CD4-positive, alpha-beta T cell (primary cell): ENCODE results near the gene RAD9A. TPM values are rescaled to one million over a fixed set of nuclear protein-coding genes. Genes with fewer than 3 reads are reported as not detected.

Experiments
- ATAC-seq: fragments of 200-7000 bp; cut with Tn5 transposase; one replicate; pipeline ENCODE4 v1.10.0; 2022; ENCODE audit warnings: mild to moderate bottlenecking; ENCODE audit not compliant: poor library complexity
- CTCF ChIA-PET: fragments of 350-600 bp; sonication (Branson Sonifier 250); formaldehyde crosslinking; loops from one replicate; lab custom pipeline; 2021; ENCODE audit warnings: antibody characterized with exemption, inconsistent platforms; lab: Charles Lee
- POLR2A ChIA-PET: fragments of 350-600 bp; sonication (Branson Sonifier 250); formaldehyde crosslinking; loops from one replicate; lab custom pipeline; 2021; ENCODE audit warnings: antibody characterized with exemption, inconsistent platforms; lab: Charles Lee
- DNase-seq, 14 experiments: peaks; one replicate each; pipeline ENCODE4 v3.0.0-alpha.2; 2013 to 2020; ENCODE audit warnings: mixed read lengths in 2 of 14
- H3K27ac ChIP-seq, 2 donors: one replicate each; pipeline versions ENCODE4 v1.5.1 to v1.7.0; 2013; ENCODE audit warnings: low read length in 2 of 2, low read depth in 1 of 2, mild to moderate bottlenecking in 1 of 2
- H3K27me3 ChIP-seq, 2 experiments: 1 replicate in 1 of 2; 2 replicates in 1 of 2; pipeline versions ENCODE4 v1.6.1 to v1.7.0; 2013; ENCODE audit warnings: low read length in 2 of 2, control low read depth in 1 of 2, mild to moderate bottlenecking in 1 of 2, moderate library complexity in 1 of 2; ENCODE audit not compliant: insufficient read depth in 2 of 2, control insufficient read depth in 1 of 2
- H3K36me3 ChIP-seq: one replicate; pipeline ENCODE4 v1.6.1; 2013; ENCODE audit warnings: low read length, control low read depth; ENCODE audit not compliant: insufficient read depth
- H3K4me1 ChIP-seq: one replicate; pipeline ENCODE4 v1.6.1; 2013; ENCODE audit warnings: low read length, control low read depth; ENCODE audit not compliant: insufficient read depth
- H3K4me3 ChIP-seq: one replicate; pipeline ENCODE4 v1.5.1; 2013; ENCODE audit warnings: mild to moderate bottlenecking, low read length, moderate library complexity
- H3K9me3 ChIP-seq, 2 experiments: 1 replicate in 1 of 2; 2 replicates in 1 of 2; pipeline versions ENCODE4 v1.6.1 to v1.7.0; 2013; ENCODE audit warnings: low read length in 2 of 2, mild to moderate bottlenecking in 2 of 2, control low read depth in 1 of 2, moderate library complexity in 1 of 2; ENCODE audit not compliant: control insufficient read depth in 1 of 2, insufficient read depth in 1 of 2
- H3K27ac Mint-ChIP-seq: one replicate; pipeline ENCODE4 v1.8.0; 2020; ENCODE audit warnings: mixed read lengths
- H3K27me3 Mint-ChIP-seq: one replicate; pipeline ENCODE4 v1.8.0; 2021; ENCODE audit warnings: mixed read lengths
- H3K36me3 Mint-ChIP-seq: one replicate; pipeline ENCODE4 v1.8.0; 2021; ENCODE audit warnings: low read depth, mixed read lengths
- H3K4me1 Mint-ChIP-seq: one replicate; pipeline ENCODE4 v1.8.0; 2021; ENCODE audit warnings: low read depth, mixed read lengths
- H3K4me3 Mint-ChIP-seq: one replicate; pipeline ENCODE4 v1.8.0; 2020; ENCODE audit warnings: mild to moderate bottlenecking, mixed read lengths
- H3K9me3 Mint-ChIP-seq: one replicate; pipeline ENCODE4 v1.8.0; 2020; ENCODE audit warnings: mixed read lengths
- CTCF ChIP-seq: fragments of 200-600 bp; IDR thresholded peaks from one replicate; pipeline ENCODE4 v1.8.0; 2022; ENCODE audit warnings: antibody characterized with exemption, mild to moderate bottlenecking
- intact Hi-C, 2 experiments: fragments of 100-400 bp; cut with DNase I in 1 of 2; cut with micrococcal nuclease in 1 of 2; formaldehyde crosslinking; loops; one replicate each; pipeline versions ENCODE4 v1.15.1 to v1.9.0; 2023 to 2025; cut with DNase I, micrococcal nuclease
- total RNA-seq, 174 experiments: library from RNA in 2 of 174; stranded (reverse) in 2 of 174; gene quantifications; one replicate each; pipeline ENCODE4 v1.2.3 and lab custom pipeline; 2021 to 2026

Gene RAD9A
- total RNA-seq, 2 experiments from 2014 or later, result 19.3 to 20.3 TPM

GRCh38 chr11:67420147-67420645 lies 28.4 kb downstream of the RAD9A start:
- H3K27ac Mint-ChIP-seq, result peak overlapping the region; percentile 94
- H3K4me1 ChIP-seq, result peaks cover 61% of the 10 kb centered on the region
- intact Hi-C loops, result loop anchor here in 1 of 2 experiments (2.0 kb wide), 2 partner anchors 15 to 67 kb away; partner anchors contain the start of genes POLD4 and TBC1D10C
- ChIA-PET CTCF (interaction anchor here (1.2 to 6.0 kb wide), 5 partner anchors 13 to 69 kb away, joined by 3 to 46 read pairs (median 4); partner anchors contain the start of genes PPP1CA, PTPRCAP and TBC1D10C), POLR2A (interaction anchor here (0.9 to 12.5 kb wide), 11 partner anchors 9 to 180 kb away, joined by 3 to 411 read pairs (median 8); partner anchors contain the start of genes AIP, PPP1CA, PTPRCAP and RPS6KB2)
- DNase-seq (peak in 2 of 14 experiments; percentile 34 to 40), ATAC-seq (no peak)
- peaks cover 58% of the 10 kb centered on the region for H3K4me1 Mint-ChIP-seq
- no peaks in the 10 kb centered on the region for H3K9me3 Mint-ChIP-seq
- H3K27me3 Mint-ChIP-seq, result no peaks in the 10 kb centered on the region
- H3K9me3 ChIP-seq, result no peaks in the 10 kb centered on the region
- H3K27me3 ChIP-seq, result no peaks in the 10 kb centered on the region
- H3K4me3 Mint-ChIP-seq, result peak overlapping the region; percentile 90
- H3K27ac ChIP-seq, result peak overlapping the region; percentile 52 to 79
- no peaks in the 10 kb centered on the region for H3K36me3 ChIP-seq
- no peak for TF ChIP-seq CTCF
- peak overlapping the region; percentile 50 for H3K4me3 ChIP-seq
- peaks cover 4% of the 10 kb centered on the region for H3K36me3 Mint-ChIP-seq

- Mint-ChIP-seq H3K4me3 (peak overlapping the region; percentile 86), H3K9me3 (no peaks in the 10 kb centered on the region), H3K27ac (peak overlapping the region; percentile 94), H3K27me3 (no peaks in the 10 kb centered on the region), H3K4me1 (peaks cover 56% of the 10 kb centered on the region), H3K36me3 (peaks cover 4% of the 10 kb centered on the region)
- peak; percentile 79 for ATAC-seq
- intact Hi-C loops, result loop anchor here (1.0 to 2.0 kb wide), 3 partner anchors 16 to 68 kb away; partner anchors contain the start of genes POLD4 (in 1 of the 2) and TBC1D10C (in 1 of the 2)
- H3K27me3 ChIP-seq, result no peaks in the 10 kb centered on the region
- no peak for TF ChIP-seq CTCF
- H3K4me1 ChIP-seq, result peaks cover 57% of the 10 kb centered on the region
- ChIA-PET CTCF (interaction anchor here (0.6 to 6.0 kb wide), 7 partner anchors 13 to 70 kb away, joined by 3 to 46 read pairs (median 4); partner anchors contain the start of genes PPP1CA, PTPRCAP, TBC1D10C and TMEM134), POLR2A (interaction anchor here (1.1 to 12.5 kb wide), 10 partner anchors 9 to 181 kb away, joined by 3 to 411 read pairs (median 13); partner anchors contain the start of genes AIP, PPP1CA, PTPRCAP and RPS6KB2)
- H3K9me3 ChIP-seq, result no peaks in the 10 kb centered on the region
- peak overlapping the region; percentile 15 to 79 for H3K27ac ChIP-seq
- peak; percentile 97 to 100 (median 99) for DNase-seq
- no peaks in the 10 kb centered on the region for H3K36me3 ChIP-seq
- peak overlapping the region; percentile 50 for H3K4me3 ChIP-seq
Measured at GRCh38 chr11:67420646-67421429, 29.1 kb downstream of the RAD9A start.

GRCh38 chr11:67421430-67422031 lies 29.7 kb downstream of the RAD9A start:
- Mint-ChIP-seq H3K27ac (peak overlapping the region; percentile 89), H3K27me3 (no peaks in the 10 kb centered on the region), H3K4me1 (peaks cover 49% of the 10 kb centered on the region), H3K36me3 (peaks cover 4% of the 10 kb centered on the region), H3K9me3 (no peaks in the 10 kb centered on the region), H3K4me3 (peak overlapping the region; percentile 86)
- Histone ChIP-seq H3K27me3 (no peaks in the 10 kb centered on the region), H3K4me1 (peaks cover 50% of the 10 kb centered on the region), H3K27ac (peak overlapping the region; percentile 15 to 34), H3K4me3 (peak overlapping the region; percentile 22), H3K36me3 (no peaks in the 10 kb centered on the region), H3K9me3 (no peaks in the 10 kb centered on the region)
- ATAC-seq (no peak), DNase-seq (no peak)
- intact Hi-C loops, result loop anchor here (1.0 to 2.0 kb wide), 3 partner anchors 17 to 69 kb away; partner anchors contain the start of genes POLD4 (in 1 of the 2) and TBC1D10C (in 1 of the 2)
- POLR2A ChIA-PET, result interaction anchor here (1.2 to 12.5 kb wide), 9 partner anchors 10 to 181 kb away, joined by 5 to 411 read pairs (median 18); partner anchors contain the start of genes AIP, PPP1CA, PTPRCAP and RPS6KB2
- TF ChIP-seq CTCF, result no peak
- CTCF ChIA-PET, result interaction anchor here (1.2 to 6.0 kb wide), 4 partner anchors 14 to 71 kb away, joined by 3 to 46 read pairs (median 6); partner anchors contain the start of genes PPP1CA, TBC1D10C and TMEM134
